Endothelial cell (in vitro differentiated cells): ENCODE results near the gene STRADB. TPM values are rescaled to one million over a fixed set of nuclear protein-coding genes. Genes with fewer than 3 reads are reported as not detected.

Source experiments
- DNase-seq: peaks from one replicate; pipeline ENCODE4 v3.0.0; 2021; ENCODE audit warnings: low spot score
- H3K27ac Mint-ChIP-seq: one replicate; pipeline ENCODE4 v1.8.0; 2021; ENCODE audit warnings: mixed read lengths, inconsistent platforms; ENCODE audit not compliant: unreplicated experiment
- H3K27me3 Mint-ChIP-seq: one replicate; pipeline ENCODE4 v1.8.0; 2021; ENCODE audit warnings: mild to moderate bottlenecking, moderate library complexity, mixed read lengths, inconsistent platforms; ENCODE audit not compliant: unreplicated experiment
- H3K36me3 Mint-ChIP-seq: one replicate; pipeline ENCODE4 v1.8.0; 2021; ENCODE audit warnings: mild to moderate bottlenecking, low read depth, mixed read lengths, inconsistent platforms; ENCODE audit not compliant: unreplicated experiment
- H3K4me1 Mint-ChIP-seq: one replicate; pipeline ENCODE4 v1.8.0; 2021; ENCODE audit warnings: mild to moderate bottlenecking, mixed read lengths, inconsistent platforms; ENCODE audit not compliant: unreplicated experiment
- H3K4me3 Mint-ChIP-seq: one replicate; pipeline ENCODE4 v1.8.0; 2021; ENCODE audit warnings: mild to moderate bottlenecking, mixed read lengths, inconsistent platforms; ENCODE audit not compliant: unreplicated experiment
- H3K9me3 Mint-ChIP-seq: one replicate; pipeline ENCODE4 v1.8.0; 2021; ENCODE audit warnings: mixed read lengths, inconsistent platforms; ENCODE audit not compliant: unreplicated experiment
- CTCF ChIP-seq: fragments of 200-600 bp; sonication (generic); IDR thresholded peaks from one replicate; pipeline ENCODE4 v1.5.0; 2021; ENCODE audit warnings: antibody characterized with exemption; ENCODE audit not compliant: unreplicated experiment
- total RNA-seq: library from RNA; stranded (reverse); fragmentation: NEBNext Ultra II Directional; extraction: Animal tissue kit (Norgen Biotek cat#: 25700); gene quantifications from one replicate; pipeline ENCODE4 v1.2.1, GENCODE V29; 2021; ENCODE audit not compliant: unreplicated experiment

Gene STRADB
- total RNA-seq, 1 donor from 2014 or later, result 18.5 TPM

- no peak for DNase-seq
- Mint-ChIP-seq H3K4me1 (peaks cover 10% of the 10 kb centered on the region), H3K36me3 (peaks cover 5% of the 10 kb centered on the region), H3K27ac (no peak overlapping the region), H3K4me3 (no peak overlapping the region), H3K27me3 (peaks cover 3% of the 10 kb centered on the region), H3K9me3 (no peaks in the 10 kb centered on the region)
- TF ChIP-seq CTCF, result no peak
Measured at GRCh38 chr2:201448701-201449100, 2.8 kb upstream of the STRADB start.

GRCh38 chr2:201450954-201451291 lies 617 bp upstream of the STRADB start:
- no peak for DNase-seq
- Mint-ChIP-seq H3K9me3 (no peaks in the 10 kb centered on the region), H3K27me3 (peaks cover 3% of the 10 kb centered on the region), H3K36me3 (peaks cover 5% of the 10 kb centered on the region), H3K4me3 (peak overlapping the region; percentile 93), H3K4me1 (peaks cover 10% of the 10 kb centered on the region), H3K27ac (peak overlapping the region; percentile 24)
- no peak for TF ChIP-seq CTCF

- H3K27ac Mint-ChIP-seq, result peak overlapping the region; percentile 74
- peaks cover 3% of the 10 kb centered on the region for H3K27me3 Mint-ChIP-seq
- DNase-seq, result no peak
- TF ChIP-seq CTCF, result peak; percentile 2
- H3K4me1 Mint-ChIP-seq, result peaks cover 7% of the 10 kb centered on the region
- no peaks in the 10 kb centered on the region for H3K9me3 Mint-ChIP-seq
- peaks cover 5% of the 10 kb centered on the region for H3K36me3 Mint-ChIP-seq
- H3K4me3 Mint-ChIP-seq, result peak overlapping the region; percentile 96
Measured at GRCh38 chr2:201452058-201452921, 750 bp downstream of the STRADB start.

GRCh38 chr2:201452922-201453643 lies 1.5 kb downstream of the STRADB start:
- peaks cover 3% of the 10 kb centered on the region for H3K27me3 Mint-ChIP-seq
- H3K36me3 Mint-ChIP-seq, result peaks cover 5% of the 10 kb centered on the region
- no peak for TF ChIP-seq CTCF
- no peak overlapping the region for H3K27ac Mint-ChIP-seq
- peak overlapping the region; percentile 96 for H3K4me3 Mint-ChIP-seq
- H3K4me1 Mint-ChIP-seq, result peaks cover 7% of the 10 kb centered on the region
- DNase-seq, result no peak
- H3K9me3 Mint-ChIP-seq, result no peaks in the 10 kb centered on the region

GRCh38 chr2:201458381-201458780 lies 6.8 kb downstream of the STRADB start:
- no peak for TF ChIP-seq CTCF
- H3K4me3 Mint-ChIP-seq, result no peak overlapping the region
- H3K27ac Mint-ChIP-seq, result no peak overlapping the region
- no peak for DNase-seq
- H3K27me3 Mint-ChIP-seq, result no peaks in the 10 kb centered on the region
- no peaks in the 10 kb centered on the region for H3K4me1 Mint-ChIP-seq
- H3K9me3 Mint-ChIP-seq, result peaks cover 3% of the 10 kb centered on the region
- peaks cover 16% of the 10 kb centered on the region for H3K36me3 Mint-ChIP-seq
